Mammary epithelial cell (primary cell): ENCODE measurements around the gene PREX1.

Experiments used
- EZH2 ChIP-seq: IDR thresholded peaks from 2 replicates; pipeline ENCODE4 v1.6.1; 2012; ENCODE audit warnings: low read length, inconsistent platforms, borderline replicate concordance
- TF ChIP-seq, protein P1 (sequence below), 2 donors: IDR thresholded peaks in 1 of 2; conservative IDR thresholded peaks in 1 of 2; 2 replicates each; pipeline ENCODE4 v1.5.1; 2011 to 2012; ENCODE audit warnings: inconsistent platforms in 2 of 2, low read length in 2 of 2, mild to moderate bottlenecking in 2 of 2, control low read depth in 1 of 2, low read depth in 1 of 2; ENCODE audit not compliant: insufficient read depth in 1 of 2; ENCODE audit errors: extremely low read depth in 1 of 2

DNA sequence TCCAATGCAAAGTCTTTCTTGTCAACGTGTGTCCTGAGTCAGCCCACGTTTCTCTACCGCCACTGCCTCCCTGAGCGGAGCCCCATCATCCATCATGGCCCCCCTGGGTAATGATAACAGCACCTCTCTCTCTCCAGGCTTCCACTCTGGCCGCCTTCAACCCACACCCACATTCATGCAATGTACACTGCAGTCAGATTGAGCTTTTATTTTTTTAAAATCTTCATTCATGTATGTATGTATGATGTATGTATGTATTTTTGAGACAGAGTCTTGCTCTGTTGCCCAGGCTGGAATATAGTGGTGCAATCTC is 245.2 kb downstream of the PREX1 start:
- TF ChIP-seq, protein P1, sequence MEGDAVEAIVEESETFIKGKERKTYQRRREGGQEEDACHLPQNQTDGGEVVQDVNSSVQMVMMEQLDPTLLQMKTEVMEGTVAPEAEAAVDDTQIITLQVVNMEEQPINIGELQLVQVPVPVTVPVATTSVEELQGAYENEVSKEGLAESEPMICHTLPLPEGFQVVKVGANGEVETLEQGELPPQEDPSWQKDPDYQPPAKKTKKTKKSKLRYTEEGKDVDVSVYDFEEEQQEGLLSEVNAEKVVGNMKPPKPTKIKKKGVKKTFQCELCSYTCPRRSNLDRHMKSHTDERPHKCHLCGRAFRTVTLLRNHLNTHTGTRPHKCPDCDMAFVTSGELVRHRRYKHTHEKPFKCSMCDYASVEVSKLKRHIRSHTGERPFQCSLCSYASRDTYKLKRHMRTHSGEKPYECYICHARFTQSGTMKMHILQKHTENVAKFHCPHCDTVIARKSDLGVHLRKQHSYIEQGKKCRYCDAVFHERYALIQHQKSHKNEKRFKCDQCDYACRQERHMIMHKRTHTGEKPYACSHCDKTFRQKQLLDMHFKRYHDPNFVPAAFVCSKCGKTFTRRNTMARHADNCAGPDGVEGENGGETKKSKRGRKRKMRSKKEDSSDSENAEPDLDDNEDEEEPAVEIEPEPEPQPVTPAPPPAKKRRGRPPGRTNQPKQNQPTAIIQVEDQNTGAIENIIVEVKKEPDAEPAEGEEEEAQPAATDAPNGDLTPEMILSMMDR (conservative IDR thresholded peaks at IDR 0.05 in 1 of 2, IDR thresholded peaks at IDR 0.05 in 1 of 2; ENCODE audit: extremely low read depth in 1 of 2, insufficient read depth in 1 of 2, low read depth in 1 of 2, low read length in 2 of 2), result no peak
- no peak for TF ChIP-seq EZH2
